CD14-positive monocyte (primary cell): Measurements from ENCODE around the gene MORN1. TPM values are rescaled to one million over a fixed set of nuclear protein-coding genes. Genes with fewer than 3 reads are reported as not detected.
"Not testable (repeated sequence)": the region's sequence is repeated elsewhere in the genome, so short reads cannot be mapped to it uniquely, and the experiment has no call there.

Source experiments
- DNase-seq, 3 donors: peaks; one replicate each; pipeline ENCODE4 v3.0.0-alpha.2; 2011 to 2022
- H2AFZ ChIP-seq: 2 replicates; pipeline ENCODE4 v1.6.0; 2012; ENCODE audit warnings: mild to moderate bottlenecking, low read depth, low read length, inconsistent platforms; ENCODE audit not compliant: insufficient read depth, poor library complexity, severe bottlenecking
- H3K27ac ChIP-seq, 2 donors: 1 replicate in 1 of 2; 2 replicates in 1 of 2; pipeline ENCODE4 v1.5.1; 2012 to 2013; ENCODE audit warnings: low read length in 2 of 2, control low read depth in 1 of 2, inconsistent platforms in 1 of 2, low read depth in 1 of 2, mild to moderate bottlenecking in 1 of 2
- H3K27me3 ChIP-seq, 2 donors: one replicate each; pipeline versions ENCODE4 v1.6.0 to v1.6.1; 2011 to 2013; ENCODE audit warnings: low read length in 2 of 2; ENCODE audit not compliant: control insufficient read depth in 2 of 2, insufficient read depth in 2 of 2
- H3K36me3 ChIP-seq, 2 donors: replicated peaks in 1 of 2; 1 replicate in 1 of 2; 2 replicates in 1 of 2; pipeline versions ENCODE4 v1.5.1 to v1.6.1; 2012 to 2013; ENCODE audit warnings: low read length in 2 of 2, control low read depth in 1 of 2, inconsistent platforms in 1 of 2, mild to moderate bottlenecking in 1 of 2; ENCODE audit not compliant: insufficient read depth in 2 of 2, control insufficient read depth in 1 of 2
- H3K4me1 ChIP-seq, 2 donors: 1 replicate in 1 of 2; 2 replicates in 1 of 2; pipeline versions ENCODE4 v1.5.1 to v1.6.1; 2012 to 2013; ENCODE audit warnings: low read length in 2 of 2, control low read depth in 1 of 2, inconsistent platforms in 1 of 2, mild to moderate bottlenecking in 1 of 2, moderate library complexity in 1 of 2; ENCODE audit not compliant: insufficient read depth in 2 of 2, control insufficient read depth in 1 of 2
- H3K4me2 ChIP-seq: replicated peaks from 2 replicates; pipeline ENCODE3; 2012; ENCODE audit warnings: low read length, moderate library complexity, mild to moderate bottlenecking; ENCODE audit not compliant: poor library complexity, severe bottlenecking; ENCODE audit errors: extremely low read depth
- H3K4me3 ChIP-seq, 3 experiments: fragments of 200-600 bp in 1 of 3; sonication (generic) in 1 of 3; replicated peaks in 1 of 3; 1 replicate in 2 of 3; 2 replicates in 1 of 3; pipeline ENCODE4 v1.5.1; 2011 to 2013; ENCODE audit warnings: low read length in 3 of 3, mild to moderate bottlenecking in 3 of 3, control low read depth in 2 of 3, low read depth in 2 of 3, inconsistent platforms in 1 of 3, moderate library complexity in 1 of 3
- H3K79me2 ChIP-seq: 2 replicates; pipeline ENCODE4 v1.6.0; 2012; ENCODE audit warnings: mild to moderate bottlenecking, control low read depth, inconsistent platforms, low read length, moderate library complexity; ENCODE audit not compliant: insufficient read depth
- H3K9ac ChIP-seq: 2 replicates; pipeline ENCODE4 v1.6.0; 2017; ENCODE audit warnings: low read length, mild to moderate bottlenecking; ENCODE audit not compliant: insufficient read depth, poor library complexity, severe bottlenecking
- H3K9me3 ChIP-seq, 2 donors: replicated peaks in 1 of 2; 1 replicate in 1 of 2; 2 replicates in 1 of 2; pipeline versions ENCODE4 v1.5.1 to v1.6.1; 2012 to 2013; ENCODE audit warnings: low read length in 2 of 2, control low read depth in 1 of 2; ENCODE audit not compliant: control insufficient read depth in 1 of 2, insufficient read depth in 1 of 2
- H4K20me1 ChIP-seq: 2 replicates; pipeline ENCODE4 v1.6.0; 2012; ENCODE audit warnings: mild to moderate bottlenecking, low read length, control low read depth, moderate library complexity; ENCODE audit not compliant: insufficient read depth
- H3K27ac Mint-ChIP-seq, 7 donors: one replicate each; pipeline ENCODE4 v1.8.0; 2020; ENCODE audit warnings: mild to moderate bottlenecking in 7 of 7, mixed read lengths in 7 of 7, moderate library complexity in 6 of 7, inconsistent platforms in 2 of 7
- H3K27me3 Mint-ChIP-seq, 3 donors: one replicate each; pipeline ENCODE4 v1.8.0; 2021 to 2022; ENCODE audit warnings: low read depth in 3 of 3, mild to moderate bottlenecking in 3 of 3, mixed read lengths in 3 of 3, moderate library complexity in 3 of 3, inconsistent platforms in 1 of 3
- H3K36me3 Mint-ChIP-seq, 2 donors: one replicate each; pipeline ENCODE4 v1.8.0; 2020; ENCODE audit warnings: mixed read lengths in 2 of 2, inconsistent platforms in 1 of 2, mild to moderate bottlenecking in 1 of 2
- H3K4me1 Mint-ChIP-seq: one replicate; pipeline ENCODE4 v1.8.0; 2020; ENCODE audit warnings: mild to moderate bottlenecking, mixed read lengths
- H3K4me3 Mint-ChIP-seq, 2 donors: one replicate each; pipeline ENCODE4 v1.8.0; 2020; ENCODE audit warnings: mild to moderate bottlenecking in 2 of 2, mixed read lengths in 2 of 2, moderate library complexity in 1 of 2
- H3K9me3 Mint-ChIP-seq, 7 donors: one replicate each; pipeline ENCODE4 v1.8.0; 2020 to 2022; ENCODE audit warnings: mixed read lengths in 7 of 7, mild to moderate bottlenecking in 6 of 7, moderate library complexity in 6 of 7, inconsistent platforms in 2 of 7
- CTCF ChIP-seq: fragments of 200-600 bp; IDR thresholded peaks from one replicate; pipeline ENCODE4 v1.8.0; 2022; ENCODE audit warnings: antibody characterized with exemption, mild to moderate bottlenecking
- WGBS: methylation state at CpG from one replicate; pipeline ENCODE4 v1.1.5; 2013; ENCODE audit warnings: missing lambda C conversion rate; ENCODE audit not compliant: insufficient coverage; 5-methylcytosine and 5-hydroxymethylcytosine counted together
- intact Hi-C, 2 donors: fragments of 100-400 bp; cut with micrococcal nuclease; formaldehyde crosslinking; loops; one replicate each; pipeline versions ENCODE4 v1.15.0 to v1.15.1; 2023
- polyA minus RNA-seq: library from RNA; depleted of rRNA, polyadenylated mRNA; stranded (reverse); fragments of >200 nt; gene quantifications from 2 replicates; pipeline ENCODE4 v1.2.3, GENCODE V29; 2012
- polyA plus RNA-seq, 3 donors: library from polyadenylated mRNA; depleted of rRNA in 1 of 3; unstranded in 2 of 3; stranded (reverse) in 1 of 3; fragments of 300-500 nt in 2 of 3; fragments of >200 nt in 1 of 3; fragmentation: Illumina TruSeq in 2 of 3; gene quantifications; 1 replicate in 2 of 3; 2 replicates in 1 of 3; pipeline ENCODE4 v1.2.3, GENCODE V29; 2012 to 2021
- total RNA-seq, 12 experiments: library from RNA in 1 of 12; stranded (reverse) in 1 of 12; fragments of 120-200 nt in 1 of 12; gene quantifications; one replicate each; pipeline ENCODE4 v1.2.4 and lab custom pipeline; 2013 to 2026; ENCODE audit warnings: mixed read lengths in 6 of 12, inconsistent platforms in 1 of 12

The MORN1 gene
- 3.5 TPM for total RNA-seq (2013)
- polyA plus RNA-seq (1 to 10 TPM; 1.5 to 3.0 (median 1.7) TPM), polyA minus RNA-seq (2.2 and 2.5 TPM in 2 replicates), total RNA-seq (lab: John Stamatoyannopoulos, UW) (0.46 to 3.3 (median 1.5) reads per million in 11 experiments)

GRCh38 chr1:2391041-2391930 is at the start of gene MORN1, which contains the start of gene RER1:
TSS of gene MORN1 (minus strand) at chr1:2391554. CDS start at chr1:2391533, 21 bp downstream.
TSS of gene RER1 (plus strand) at chr1:2391841. CDS start at chr1:2395791, 3,950 bp downstream.
- Histone ChIP-seq H3K79me2 (peaks cover 43% of the 10 kb centered on the region), H3K27ac (peak within 1 kb of the TSS in 1 of 2 donors; percentile 79), H3K4me3 (peak within 1 kb of the TSS; percentile 50 to 94 (median 78)), H2AFZ (peak within 1 kb of the TSS; percentile 96), H3K36me3 (peaks cover 21 to 35% of the 10 kb centered on the region in 2 donors), H3K9me3 (no peaks in the 10 kb centered on the region), H3K4me2 (peak within 1 kb of the TSS; percentile 99), H4K20me1 (peaks cover 38% of the 10 kb centered on the region), H3K9ac (peak within 1 kb of the TSS; percentile 87), H3K27me3 (no peaks in the 10 kb centered on the region), H3K4me1 (peaks cover 14 to 26% of the 10 kb centered on the region in 2 donors)
- peak within 1 kb of the TSS; percentile 57 to 89 (median 85) for H3K27ac Mint-ChIP-seq
- no peaks in the 10 kb centered on the region for H3K9me3 Mint-ChIP-seq
- under 1% methylated on average over 103 of the region's 103 CpGs for WGBS
- H3K36me3 Mint-ChIP-seq: peaks cover 31 to 37% of the 10 kb centered on the region in 2 donors
- H3K4me1 Mint-ChIP-seq: peaks cover 30% of the 10 kb centered on the region
- intact Hi-C loops: loop anchor here (1.0 to 5.0 kb wide), 5 partner anchors 21 to 196 kb away; partner anchors contain the start of genes PANK4 (in 1 of the 2), PEX10 (in 1 of the 2) and PRXL2B (in 1 of the 2)
- peak; percentile 99 to 100 (median 99) for DNase-seq
- peak within 1 kb of the TSS; percentile 81 to 90 for H3K4me3 Mint-ChIP-seq
- TF ChIP-seq CTCF: no peak
- H3K27me3 Mint-ChIP-seq: no peaks in the 10 kb centered on the region

- H3K27ac ChIP-seq, intact Hi-C loops, H3K4me2 ChIP-seq, H3K9me3 Mint-ChIP-seq, H3K27ac Mint-ChIP-seq, H4K20me1 ChIP-seq, DNase-seq, H3K36me3 ChIP-seq, H3K4me3 ChIP-seq, H3K9me3 ChIP-seq, H3K9ac ChIP-seq, H3K36me3 Mint-ChIP-seq, H3K79me2 ChIP-seq, H3K4me3 Mint-ChIP-seq, H3K4me1 Mint-ChIP-seq, H2AFZ ChIP-seq, H3K4me1 ChIP-seq: not testable (repeated sequence)
- peaks cover 15 to 38% (median 31%) of the 10 kb centered on the region in 3 donors for H3K27me3 Mint-ChIP-seq
- peaks cover 0 to 24% of the 10 kb centered on the region in 2 donors for H3K27me3 ChIP-seq
- WGBS: 98% methylated on average over 17 of the region's 23 CpGs
Observed at GRCh38 chr1:2440346-2440745, 49.0 kb upstream of the MORN1 start.
